GM23338 (cell line): Measurements from ENCODE around the gene EFCAB12. TPM values are rescaled to one million over a fixed set of nuclear protein-coding genes. Genes with fewer than 3 reads are reported as not detected.

ENCODE experiments used
- ATAC-seq: fragments of 200-7000 bp; cut with Tn5 transposase; 3 replicates; pipeline ENCODE4 v1.9.1; 2020
- DNase-seq: peaks from one replicate; pipeline ENCODE4 v3.0.0-alpha.2; 2015; ENCODE audit warnings: low spot score
- H2AFZ ChIP-seq: fragments of 200-600 bp; sonication (generic); 2 replicates; pipeline ENCODE4 v1.8.0; 2016; ENCODE audit warnings: antibody characterized with exemption, mild to moderate bottlenecking, moderate library complexity
- H3F3A ChIP-seq: fragments of 200-600 bp; sonication (generic); replicated peaks from 2 replicates; pipeline ENCODE4 v1.8.0; 2017; ENCODE audit warnings: antibody characterized with exemption, mixed run types, low read depth
- H3K27ac ChIP-seq: fragments of 200-600 bp; sonication (generic); 2 replicates; pipeline ENCODE4 v1.6.1; 2016; ENCODE audit warnings: low read depth
- H3K27me3 ChIP-seq: fragments of 200-600 bp; sonication (generic); 2 replicates; pipeline ENCODE4 v1.8.0; 2016; ENCODE audit warnings: mild to moderate bottlenecking, mixed run types, moderate library complexity; ENCODE audit not compliant: insufficient read depth
- H3K36me3 ChIP-seq: fragments of 200-600 bp; sonication (generic); 2 replicates; pipeline ENCODE4 v1.8.0; 2016; ENCODE audit warnings: mild to moderate bottlenecking; ENCODE audit not compliant: insufficient read depth
- H3K4me1 ChIP-seq: fragments of 200-600 bp; sonication (generic); 2 replicates; pipeline ENCODE4 v1.8.0; 2016; ENCODE audit warnings: mild to moderate bottlenecking, moderate library complexity; ENCODE audit not compliant: insufficient read depth
- H3K4me2 ChIP-seq: fragments of 200-600 bp; sonication (generic); 2 replicates; pipeline ENCODE4 v1.7.1; 2017; ENCODE audit warnings: mixed run types
- H3K4me3 ChIP-seq: fragments of 200-600 bp; sonication (generic); 2 replicates; pipeline ENCODE4 v1.6.1; 2016; ENCODE audit warnings: mixed run types
- H3K79me2 ChIP-seq: fragments of 200-600 bp; sonication (generic); replicated peaks from 2 replicates; pipeline ENCODE4 v1.8.0; 2017; ENCODE audit warnings: mild to moderate bottlenecking; ENCODE audit not compliant: insufficient read depth
- H3K9me2 ChIP-seq: fragments of 200-600 bp; sonication (generic); 2 replicates; pipeline ENCODE4 v1.8.0; 2017; ENCODE audit not compliant: insufficient read depth
- H4K20me1 ChIP-seq: fragments of 200-600 bp; sonication (generic); replicated peaks from 2 replicates; pipeline ENCODE4 v1.8.0; 2017; ENCODE audit warnings: mild to moderate bottlenecking; ENCODE audit not compliant: insufficient read depth
- H3K27ac Mint-ChIP-seq: 2 replicates; pipeline ENCODE4 v1.8.0; 2020; ENCODE audit warnings: inconsistent platforms, mild to moderate bottlenecking, moderate library complexity, mixed read lengths
- H3K27me3 Mint-ChIP-seq: 3 replicates; pipeline ENCODE4 v1.8.0; 2022; ENCODE audit warnings: low read depth, mild to moderate bottlenecking, moderate library complexity, mixed read lengths, inconsistent platforms; ENCODE audit not compliant: insufficient read depth, poor library complexity
- H3K36me3 Mint-ChIP-seq: 3 replicates; pipeline ENCODE4 v1.8.0; 2021; ENCODE audit warnings: low read depth, mild to moderate bottlenecking, inconsistent platforms, moderate library complexity, mixed read lengths
- H3K4me1 Mint-ChIP-seq: 3 replicates; pipeline ENCODE4 v1.8.0; 2020; ENCODE audit warnings: mild to moderate bottlenecking, inconsistent platforms, mixed read lengths
- H3K4me3 Mint-ChIP-seq: 3 replicates; pipeline ENCODE4 v1.8.0; 2021; ENCODE audit warnings: moderate library complexity, mild to moderate bottlenecking, inconsistent platforms, mixed read lengths
- H3K9me3 Mint-ChIP-seq: 3 replicates; pipeline ENCODE4 v1.8.0; 2020; ENCODE audit warnings: moderate library complexity, mild to moderate bottlenecking, inconsistent platforms, mixed read lengths
- ETS1 ChIP-seq: IDR thresholded peaks from 2 replicates; pipeline ENCODE4 v1.6.1; 2016; ENCODE audit warnings: antibody characterized with exemption
- EZH2 ChIP-seq: fragments of 200-600 bp; sonication (generic); IDR thresholded peaks from one replicate; pipeline ENCODE4 v1.8.0; 2017; ENCODE audit warnings: antibody characterized with exemption, mild to moderate bottlenecking, low read depth; ENCODE audit not compliant: unreplicated experiment
- EZH2phosphoT487 ChIP-seq: fragments of 200-600 bp; sonication (generic); IDR thresholded peaks from one replicate; pipeline ENCODE4 v1.8.1; 2018; ENCODE audit warnings: antibody characterized with exemption; ENCODE audit not compliant: unreplicated experiment
- JUNB ChIP-seq: IDR thresholded peaks from one replicate; pipeline ENCODE4 v1.6.1; 2016; ENCODE audit warnings: antibody characterized with exemption; ENCODE audit not compliant: unreplicated experiment
- NANOG ChIP-seq: IDR thresholded peaks from 2 replicates; pipeline ENCODE4 v1.6.1; 2016; ENCODE audit warnings: antibody characterized with exemption, borderline replicate concordance
- POLR2AphosphoS5 ChIP-seq: IDR thresholded peaks from 2 replicates; pipeline ENCODE4 v1.6.1; 2016; ENCODE audit warnings: antibody characterized with exemption, low read depth
- ZNF331 ChIP-seq: fragments of 250-450 bp; sonication (Bioruptor Pico); IDR thresholded peaks from 2 replicates; pipeline ENCODE4 v1.5.0; 2020; ENCODE audit warnings: low read depth, mild to moderate bottlenecking, moderate library complexity
- ZNF462 ChIP-seq: fragments of 250-450 bp; sonication (Bioruptor Pico); IDR thresholded peaks from 2 replicates; pipeline ENCODE4 v1.5.0; 2020; ENCODE audit warnings: mild to moderate bottlenecking, moderate library complexity
- polyA plus RNA-seq: library from polyadenylated mRNA; unstranded; fragments of >200 nt; fragmentation: Nextera tagmentation; extraction: Ambion mirVana; gene quantifications from 2 replicates; pipeline ENCODE4 v1.2.1, GENCODE V29; 2016
- total RNA-seq: library from RNA; depleted of rRNA; stranded (reverse); fragments of >200 nt; shearing (Covaris generic); gene quantifications from 2 replicates; pipeline ENCODE4 v1.2.3, GENCODE V29; 2014
- TF ChIP-seq, protein P1 (sequence below): IDR thresholded peaks from one replicate; pipeline ENCODE4 v1.6.1; 2018; ENCODE audit warnings: antibody characterized with exemption; ENCODE audit not compliant: unreplicated experiment
- TF ChIP-seq, protein P2 (sequence below), 2 experiments: fragments of 200-600 bp in 1 of 2; sonication (generic) in 1 of 2; conservative IDR thresholded peaks; 2 replicates each; pipeline versions ENCODE4 v1.5.1 to v1.6.1; 2016 to 2017; ENCODE audit warnings: antibody characterized with exemption in 2 of 2, low read depth in 2 of 2, mild to moderate bottlenecking in 2 of 2, moderate library complexity in 1 of 2

Gene EFCAB12
- total and polyA plus RNA-seq, 2 experiments from 2014 or later = 0.24 to 0.65 TPM

- Histone ChIP-seq H3K4me1 (no peaks in the 10 kb centered on the region), H3K79me2 (no peaks in the 10 kb centered on the region), H3F3A (no peaks in the 10 kb centered on the region), H3K27me3 (no peaks in the 10 kb centered on the region), H3K4me2 (no peak overlapping the region), H3K4me3 (no peak overlapping the region), H2AFZ (no peak overlapping the region), H4K20me1 (no peaks in the 10 kb centered on the region; the same call in 1 of the 2 replicates), H3K27ac (no peak overlapping the region), H3K36me3 (0 out of 2 replicates have a peak, but pooled peaks cover 3% of the 10 kb centered on the region), H3K9me2 (no peaks in the 10 kb centered on the region)
- ATAC-seq (no peak), DNase-seq (no peak)
- Mint-ChIP-seq H3K9me3 (no peaks in the 10 kb centered on the region), H3K4me1 (no peaks in the 10 kb centered on the region), H3K27ac (no peak overlapping the region), H3K36me3 (peaks cover 19% of the 10 kb centered on the region), H3K4me3 (no peak overlapping the region), H3K27me3 (peaks cover 1% of the 10 kb centered on the region)
- no peak for TF ChIP-seq EZH2phosphoT487
- no peak for TF ChIP-seq ETS1
- TF ChIP-seq, protein P1, sequence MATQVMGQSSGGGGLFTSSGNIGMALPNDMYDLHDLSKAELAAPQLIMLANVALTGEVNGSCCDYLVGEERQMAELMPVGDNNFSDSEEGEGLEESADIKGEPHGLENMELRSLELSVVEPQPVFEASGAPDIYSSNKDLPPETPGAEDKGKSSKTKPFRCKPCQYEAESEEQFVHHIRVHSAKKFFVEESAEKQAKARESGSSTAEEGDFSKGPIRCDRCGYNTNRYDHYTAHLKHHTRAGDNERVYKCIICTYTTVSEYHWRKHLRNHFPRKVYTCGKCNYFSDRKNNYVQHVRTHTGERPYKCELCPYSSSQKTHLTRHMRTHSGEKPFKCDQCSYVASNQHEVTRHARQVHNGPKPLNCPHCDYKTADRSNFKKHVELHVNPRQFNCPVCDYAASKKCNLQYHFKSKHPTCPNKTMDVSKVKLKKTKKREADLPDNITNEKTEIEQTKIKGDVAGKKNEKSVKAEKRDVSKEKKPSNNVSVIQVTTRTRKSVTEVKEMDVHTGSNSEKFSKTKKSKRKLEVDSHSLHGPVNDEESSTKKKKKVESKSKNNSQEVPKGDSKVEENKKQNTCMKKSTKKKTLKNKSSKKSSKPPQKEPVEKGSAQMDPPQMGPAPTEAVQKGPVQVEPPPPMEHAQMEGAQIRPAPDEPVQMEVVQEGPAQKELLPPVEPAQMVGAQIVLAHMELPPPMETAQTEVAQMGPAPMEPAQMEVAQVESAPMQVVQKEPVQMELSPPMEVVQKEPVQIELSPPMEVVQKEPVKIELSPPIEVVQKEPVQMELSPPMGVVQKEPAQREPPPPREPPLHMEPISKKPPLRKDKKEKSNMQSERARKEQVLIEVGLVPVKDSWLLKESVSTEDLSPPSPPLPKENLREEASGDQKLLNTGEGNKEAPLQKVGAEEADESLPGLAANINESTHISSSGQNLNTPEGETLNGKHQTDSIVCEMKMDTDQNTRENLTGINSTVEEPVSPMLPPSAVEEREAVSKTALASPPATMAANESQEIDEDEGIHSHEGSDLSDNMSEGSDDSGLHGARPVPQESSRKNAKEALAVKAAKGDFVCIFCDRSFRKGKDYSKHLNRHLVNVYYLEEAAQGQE = no peak
- TF ChIP-seq, protein P2, sequence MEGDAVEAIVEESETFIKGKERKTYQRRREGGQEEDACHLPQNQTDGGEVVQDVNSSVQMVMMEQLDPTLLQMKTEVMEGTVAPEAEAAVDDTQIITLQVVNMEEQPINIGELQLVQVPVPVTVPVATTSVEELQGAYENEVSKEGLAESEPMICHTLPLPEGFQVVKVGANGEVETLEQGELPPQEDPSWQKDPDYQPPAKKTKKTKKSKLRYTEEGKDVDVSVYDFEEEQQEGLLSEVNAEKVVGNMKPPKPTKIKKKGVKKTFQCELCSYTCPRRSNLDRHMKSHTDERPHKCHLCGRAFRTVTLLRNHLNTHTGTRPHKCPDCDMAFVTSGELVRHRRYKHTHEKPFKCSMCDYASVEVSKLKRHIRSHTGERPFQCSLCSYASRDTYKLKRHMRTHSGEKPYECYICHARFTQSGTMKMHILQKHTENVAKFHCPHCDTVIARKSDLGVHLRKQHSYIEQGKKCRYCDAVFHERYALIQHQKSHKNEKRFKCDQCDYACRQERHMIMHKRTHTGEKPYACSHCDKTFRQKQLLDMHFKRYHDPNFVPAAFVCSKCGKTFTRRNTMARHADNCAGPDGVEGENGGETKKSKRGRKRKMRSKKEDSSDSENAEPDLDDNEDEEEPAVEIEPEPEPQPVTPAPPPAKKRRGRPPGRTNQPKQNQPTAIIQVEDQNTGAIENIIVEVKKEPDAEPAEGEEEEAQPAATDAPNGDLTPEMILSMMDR (conservative IDR thresholded peaks at IDR 0.05; ENCODE audit: low read depth in 2 of 2) = no peak
- TF ChIP-seq POLR2AphosphoS5 = no peak
- no peak for TF ChIP-seq JUNB
- no peak for TF ChIP-seq NANOG
- no peak for TF ChIP-seq ZNF331 (CRISPR knock-in tag)
- no peak for TF ChIP-seq EZH2
- TF ChIP-seq ZNF462 (CRISPR knock-in tag) = no peak
Observed at GRCh38 chr3:129473067-129473768, 44.8 kb upstream of the EFCAB12 start.
